K562 (cell line): ENCODE data around the gene TMEM59. TPM values are rescaled to one million over a fixed set of nuclear protein-coding genes. Genes with fewer than 3 reads are reported as not detected.

Experiments used
- ELF1 ChIP-seq: fragments of 200-800 bp; sonication (Bioruptor generic); IDR thresholded peaks from 2 replicates; pipeline ENCODE4 v1.6.1; 2016; ENCODE audit warnings: missing genetic modification characterization, missing compliant biosample characterization
- MYC ChIP-seq, 2 experiments: fragments of 250-450 bp in 1 of 2; sonication (Bioruptor Pico) in 1 of 2; IDR thresholded peaks; 2 replicates each; pipeline versions ENCODE4 v1.5.1 to v1.6.1; 2012 to 2021; ENCODE audit warnings: low read depth in 2 of 2, borderline replicate concordance in 1 of 2, improper control_type of control experiment in 1 of 2, low read length in 1 of 2, mild to moderate bottlenecking in 1 of 2, moderate library complexity in 1 of 2
- PTRF ChIP-seq: fragments of 450-650 bp; IDR thresholded peaks from 2 replicates; pipeline ENCODE4 v1.6.1; 2016; ENCODE audit warnings: mild to moderate bottlenecking, missing genetic modification characterization, missing compliant biosample characterization
- ZNF121 ChIP-seq: sonication (generic); formaldehyde crosslinking; conservative IDR thresholded peaks from 2 replicates; pipeline ENCODE4 v1.8.0; 2022; ENCODE audit warnings: missing genetic modification reagents
- ZNF316 ChIP-seq: fragments of 450-650 bp; IDR thresholded peaks from 2 replicates; pipeline ENCODE4 v1.6.1; 2016
- ZNF75A ChIP-seq: fragments of 450-650 bp; formaldehyde crosslinking; IDR thresholded peaks from 2 replicates; pipeline ENCODE4 v1.4.0; 2020; ENCODE audit warnings: mild to moderate bottlenecking
- polyA plus RNA-seq, 8 experiments: library from polyadenylated mRNA; depleted of rRNA in 4 of 8; stranded (reverse) in 5 of 8; unstranded in 3 of 8; fragments of >200 nt; fragmentation: Nextera tagmentation in 2 of 8; fragmentation: Illumina TruSeq in 1 of 8; extraction: Ambion mirVana in 2 of 8; extraction: Trizol in 1 of 8; gene quantifications; 2 replicates each; pipeline versions ENCODE4 v1.2.1 to v1.2.3, GENCODE V29; 2011 to 2014; ENCODE audit warnings: inconsistent platforms in 1 of 8, missing spikeins in 1 of 8
- total RNA-seq, 7 experiments: library from RNA; depleted of rRNA in 6 of 7; stranded (reverse); fragments of >200 nt in 6 of 7; fragmentation: Illumina TruSeq in 2 of 7; extraction: Trizol in 2 of 7; gene quantifications; 2 replicates each; pipeline versions ENCODE4 v1.2.1 to v1.2.3, GENCODE V29; 2011 to 2021; ENCODE audit warnings: low replicate concordance in 1 of 7
- TF ChIP-seq, protein P1 (sequence below): fragments of 200-600 bp; sonication (generic); IDR thresholded peaks from one replicate; pipeline ENCODE4 v1.6.1; 2012; ENCODE audit warnings: mild to moderate bottlenecking, low read depth, low read length, inconsistent platforms
- TF ChIP-seq, protein P2 (sequence below), 2 experiments: fragments of 450-650 bp; IDR thresholded peaks; 2 replicates each; pipeline ENCODE4 v1.6.1; 2018; ENCODE audit warnings: mild to moderate bottlenecking in 2 of 2, low read depth in 1 of 2; ENCODE audit not compliant: partially characterized antibody in 2 of 2
- TF ChIP-seq, protein P3 (sequence below): fragments of 250-450 bp; sonication (Bioruptor Pico); IDR thresholded peaks from 2 replicates; pipeline ENCODE4 v1.8.0; 2022; ENCODE audit warnings: moderate library complexity, mild to moderate bottlenecking, inconsistent platforms

The TMEM59 gene
- total and polyA plus RNA-seq, 9 of the 15 experiments (the other 6 are each of a cell fraction or from before 2014, with no cell fraction given), result 93.1 to 316 (median 151) TPM

DNA sequence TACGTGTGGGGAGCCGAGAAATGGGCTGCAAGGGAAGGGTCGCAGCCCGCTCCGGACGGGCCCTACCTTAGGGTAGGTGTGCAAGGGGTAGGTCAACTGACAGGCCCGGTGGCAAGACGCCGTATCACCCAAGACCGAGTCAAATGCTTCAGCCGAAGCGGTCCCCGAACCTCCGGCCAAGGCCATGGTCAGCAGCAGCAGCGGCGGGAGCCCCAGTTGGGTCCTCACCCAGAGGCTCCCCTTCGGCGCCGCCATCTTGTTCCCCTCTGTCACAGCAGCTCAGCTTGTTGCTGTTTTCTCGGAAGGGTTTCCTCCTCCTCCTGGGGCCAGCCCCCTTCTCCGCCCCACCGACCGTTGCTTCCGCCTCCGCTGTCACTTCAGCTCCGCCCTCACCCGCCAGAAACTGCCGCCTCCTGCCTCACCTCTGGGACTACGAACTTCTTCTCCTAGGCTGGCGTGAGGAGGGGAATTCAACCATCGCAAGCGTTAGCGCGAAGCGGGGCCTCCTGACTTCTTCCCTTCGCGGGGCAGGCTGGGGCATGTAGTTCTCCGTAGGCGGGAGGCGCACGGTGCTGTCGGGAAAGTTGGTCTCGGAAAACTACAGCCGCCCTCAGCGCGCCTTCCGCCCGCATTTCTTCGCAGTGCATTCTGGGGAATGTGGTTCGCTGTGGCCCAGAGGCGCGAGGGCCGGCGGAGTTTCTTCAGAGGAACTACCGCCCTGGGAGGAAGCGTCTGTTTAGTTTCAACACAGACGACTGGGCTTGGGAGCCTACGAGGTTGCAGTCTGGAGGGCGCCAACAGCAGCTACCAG is at the start of gene TMEM59, which contains the start of gene TCEANC2 (continued):
- peak; percentile 96 for TF ChIP-seq ELF1 (tag)
- no peak for TF ChIP-seq ZNF121 (CRISPR knock-in tag)
- TF ChIP-seq ZNF316, result peak; percentile 10; the same call in 1 of the 2 replicates
- TF ChIP-seq, protein P1, sequence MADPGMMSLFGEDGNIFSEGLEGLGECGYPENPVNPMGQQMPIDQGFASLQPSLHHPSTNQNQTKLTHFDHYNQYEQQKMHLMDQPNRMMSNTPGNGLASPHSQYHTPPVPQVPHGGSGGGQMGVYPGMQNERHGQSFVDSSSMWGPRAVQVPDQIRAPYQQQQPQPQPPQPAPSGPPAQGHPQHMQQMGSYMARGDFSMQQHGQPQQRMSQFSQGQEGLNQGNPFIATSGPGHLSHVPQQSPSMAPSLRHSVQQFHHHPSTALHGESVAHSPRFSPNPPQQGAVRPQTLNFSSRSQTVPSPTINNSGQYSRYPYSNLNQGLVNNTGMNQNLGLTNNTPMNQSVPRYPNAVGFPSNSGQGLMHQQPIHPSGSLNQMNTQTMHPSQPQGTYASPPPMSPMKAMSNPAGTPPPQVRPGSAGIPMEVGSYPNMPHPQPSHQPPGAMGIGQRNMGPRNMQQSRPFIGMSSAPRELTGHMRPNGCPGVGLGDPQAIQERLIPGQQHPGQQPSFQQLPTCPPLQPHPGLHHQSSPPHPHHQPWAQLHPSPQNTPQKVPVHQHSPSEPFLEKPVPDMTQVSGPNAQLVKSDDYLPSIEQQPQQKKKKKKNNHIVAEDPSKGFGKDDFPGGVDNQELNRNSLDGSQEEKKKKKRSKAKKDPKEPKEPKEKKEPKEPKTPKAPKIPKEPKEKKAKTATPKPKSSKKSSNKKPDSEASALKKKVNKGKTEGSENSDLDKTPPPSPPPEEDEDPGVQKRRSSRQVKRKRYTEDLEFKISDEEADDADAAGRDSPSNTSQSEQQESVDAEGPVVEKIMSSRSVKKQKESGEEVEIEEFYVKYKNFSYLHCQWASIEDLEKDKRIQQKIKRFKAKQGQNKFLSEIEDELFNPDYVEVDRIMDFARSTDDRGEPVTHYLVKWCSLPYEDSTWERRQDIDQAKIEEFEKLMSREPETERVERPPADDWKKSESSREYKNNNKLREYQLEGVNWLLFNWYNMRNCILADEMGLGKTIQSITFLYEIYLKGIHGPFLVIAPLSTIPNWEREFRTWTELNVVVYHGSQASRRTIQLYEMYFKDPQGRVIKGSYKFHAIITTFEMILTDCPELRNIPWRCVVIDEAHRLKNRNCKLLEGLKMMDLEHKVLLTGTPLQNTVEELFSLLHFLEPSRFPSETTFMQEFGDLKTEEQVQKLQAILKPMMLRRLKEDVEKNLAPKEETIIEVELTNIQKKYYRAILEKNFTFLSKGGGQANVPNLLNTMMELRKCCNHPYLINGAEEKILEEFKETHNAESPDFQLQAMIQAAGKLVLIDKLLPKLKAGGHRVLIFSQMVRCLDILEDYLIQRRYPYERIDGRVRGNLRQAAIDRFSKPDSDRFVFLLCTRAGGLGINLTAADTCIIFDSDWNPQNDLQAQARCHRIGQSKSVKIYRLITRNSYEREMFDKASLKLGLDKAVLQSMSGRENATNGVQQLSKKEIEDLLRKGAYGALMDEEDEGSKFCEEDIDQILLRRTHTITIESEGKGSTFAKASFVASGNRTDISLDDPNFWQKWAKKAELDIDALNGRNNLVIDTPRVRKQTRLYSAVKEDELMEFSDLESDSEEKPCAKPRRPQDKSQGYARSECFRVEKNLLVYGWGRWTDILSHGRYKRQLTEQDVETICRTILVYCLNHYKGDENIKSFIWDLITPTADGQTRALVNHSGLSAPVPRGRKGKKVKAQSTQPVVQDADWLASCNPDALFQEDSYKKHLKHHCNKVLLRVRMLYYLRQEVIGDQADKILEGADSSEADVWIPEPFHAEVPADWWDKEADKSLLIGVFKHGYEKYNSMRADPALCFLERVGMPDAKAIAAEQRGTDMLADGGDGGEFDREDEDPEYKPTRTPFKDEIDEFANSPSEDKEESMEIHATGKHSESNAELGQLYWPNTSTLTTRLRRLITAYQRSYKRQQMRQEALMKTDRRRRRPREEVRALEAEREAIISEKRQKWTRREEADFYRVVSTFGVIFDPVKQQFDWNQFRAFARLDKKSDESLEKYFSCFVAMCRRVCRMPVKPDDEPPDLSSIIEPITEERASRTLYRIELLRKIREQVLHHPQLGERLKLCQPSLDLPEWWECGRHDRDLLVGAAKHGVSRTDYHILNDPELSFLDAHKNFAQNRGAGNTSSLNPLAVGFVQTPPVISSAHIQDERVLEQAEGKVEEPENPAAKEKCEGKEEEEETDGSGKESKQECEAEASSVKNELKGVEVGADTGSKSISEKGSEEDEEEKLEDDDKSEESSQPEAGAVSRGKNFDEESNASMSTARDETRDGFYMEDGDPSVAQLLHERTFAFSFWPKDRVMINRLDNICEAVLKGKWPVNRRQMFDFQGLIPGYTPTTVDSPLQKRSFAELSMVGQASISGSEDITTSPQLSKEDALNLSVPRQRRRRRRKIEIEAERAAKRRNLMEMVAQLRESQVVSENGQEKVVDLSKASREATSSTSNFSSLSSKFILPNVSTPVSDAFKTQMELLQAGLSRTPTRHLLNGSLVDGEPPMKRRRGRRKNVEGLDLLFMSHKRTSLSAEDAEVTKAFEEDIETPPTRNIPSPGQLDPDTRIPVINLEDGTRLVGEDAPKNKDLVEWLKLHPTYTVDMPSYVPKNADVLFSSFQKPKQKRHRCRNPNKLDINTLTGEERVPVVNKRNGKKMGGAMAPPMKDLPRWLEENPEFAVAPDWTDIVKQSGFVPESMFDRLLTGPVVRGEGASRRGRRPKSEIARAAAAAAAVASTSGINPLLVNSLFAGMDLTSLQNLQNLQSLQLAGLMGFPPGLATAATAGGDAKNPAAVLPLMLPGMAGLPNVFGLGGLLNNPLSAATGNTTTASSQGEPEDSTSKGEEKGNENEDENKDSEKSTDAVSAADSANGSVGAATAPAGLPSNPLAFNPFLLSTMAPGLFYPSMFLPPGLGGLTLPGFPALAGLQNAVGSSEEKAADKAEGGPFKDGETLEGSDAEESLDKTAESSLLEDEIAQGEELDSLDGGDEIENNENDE, result peak; percentile 39
- TF ChIP-seq ZNF75A (CRISPR knock-in tag), result no peak
- peak; percentile 78 for TF ChIP-seq MYC (IDR thresholded peaks at IDR 0.05; ENCODE audit: low read depth, low read length)
- peak; percentile 47; the same call in 1 of the 2 replicates for TF ChIP-seq MYC (CRISPR knock-in tag; IDR thresholded peaks at IDR 0.05; ENCODE audit: borderline replicate concordance, low read depth)
- TF ChIP-seq, protein P2, sequence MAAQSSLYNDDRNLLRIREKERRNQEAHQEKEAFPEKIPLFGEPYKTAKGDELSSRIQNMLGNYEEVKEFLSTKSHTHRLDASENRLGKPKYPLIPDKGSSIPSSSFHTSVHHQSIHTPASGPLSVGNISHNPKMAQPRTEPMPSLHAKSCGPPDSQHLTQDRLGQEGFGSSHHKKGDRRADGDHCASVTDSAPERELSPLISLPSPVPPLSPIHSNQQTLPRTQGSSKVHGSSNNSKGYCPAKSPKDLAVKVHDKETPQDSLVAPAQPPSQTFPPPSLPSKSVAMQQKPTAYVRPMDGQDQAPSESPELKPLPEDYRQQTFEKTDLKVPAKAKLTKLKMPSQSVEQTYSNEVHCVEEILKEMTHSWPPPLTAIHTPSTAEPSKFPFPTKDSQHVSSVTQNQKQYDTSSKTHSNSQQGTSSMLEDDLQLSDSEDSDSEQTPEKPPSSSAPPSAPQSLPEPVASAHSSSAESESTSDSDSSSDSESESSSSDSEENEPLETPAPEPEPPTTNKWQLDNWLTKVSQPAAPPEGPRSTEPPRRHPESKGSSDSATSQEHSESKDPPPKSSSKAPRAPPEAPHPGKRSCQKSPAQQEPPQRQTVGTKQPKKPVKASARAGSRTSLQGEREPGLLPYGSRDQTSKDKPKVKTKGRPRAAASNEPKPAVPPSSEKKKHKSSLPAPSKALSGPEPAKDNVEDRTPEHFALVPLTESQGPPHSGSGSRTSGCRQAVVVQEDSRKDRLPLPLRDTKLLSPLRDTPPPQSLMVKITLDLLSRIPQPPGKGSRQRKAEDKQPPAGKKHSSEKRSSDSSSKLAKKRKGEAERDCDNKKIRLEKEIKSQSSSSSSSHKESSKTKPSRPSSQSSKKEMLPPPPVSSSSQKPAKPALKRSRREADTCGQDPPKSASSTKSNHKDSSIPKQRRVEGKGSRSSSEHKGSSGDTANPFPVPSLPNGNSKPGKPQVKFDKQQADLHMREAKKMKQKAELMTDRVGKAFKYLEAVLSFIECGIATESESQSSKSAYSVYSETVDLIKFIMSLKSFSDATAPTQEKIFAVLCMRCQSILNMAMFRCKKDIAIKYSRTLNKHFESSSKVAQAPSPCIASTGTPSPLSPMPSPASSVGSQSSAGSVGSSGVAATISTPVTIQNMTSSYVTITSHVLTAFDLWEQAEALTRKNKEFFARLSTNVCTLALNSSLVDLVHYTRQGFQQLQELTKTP (IDR thresholded peaks at IDR 0.05; ENCODE audit: low read depth in 1 of 2, partially characterized antibody in 2 of 2), result peak; percentile 16 to 98
- TF ChIP-seq, protein P3, sequence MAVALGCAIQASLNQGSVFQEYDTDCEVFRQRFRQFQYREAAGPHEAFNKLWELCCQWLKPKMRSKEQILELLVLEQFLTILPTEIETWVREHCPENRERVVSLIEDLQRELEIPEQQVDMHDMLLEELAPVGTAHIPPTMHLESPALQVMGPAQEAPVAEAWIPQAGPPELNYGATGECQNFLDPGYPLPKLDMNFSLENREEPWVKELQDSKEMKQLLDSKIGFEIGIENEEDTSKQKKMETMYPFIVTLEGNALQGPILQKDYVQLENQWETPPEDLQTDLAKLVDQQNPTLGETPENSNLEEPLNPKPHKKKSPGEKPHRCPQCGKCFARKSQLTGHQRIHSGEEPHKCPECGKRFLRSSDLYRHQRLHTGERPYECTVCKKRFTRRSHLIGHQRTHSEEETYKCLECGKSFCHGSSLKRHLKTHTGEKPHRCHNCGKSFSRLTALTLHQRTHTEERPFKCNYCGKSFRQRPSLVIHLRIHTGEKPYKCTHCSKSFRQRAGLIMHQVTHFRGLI (CRISPR knock-in tag), result no peak
- no peak for TF ChIP-seq PTRF (tag)
